GM20000 (cell line): ENCODE data around the gene TTC27.
"Not testable (repeated sequence)": the region's sequence is repeated elsewhere in the genome, so short reads cannot be mapped to it uniquely, and the experiment has no call there.

Experiments
- DNase-seq: peaks from one replicate; pipeline ENCODE4 v3.0.0; 2012; ENCODE audit warnings: low spot score
- TF ChIP-seq, protein P1 (sequence below): IDR thresholded peaks from 2 replicates; pipeline ENCODE4 v1.5.1; 2012; ENCODE audit warnings: mild to moderate bottlenecking, control low read depth; ENCODE audit errors: extremely low read depth, missing control alignments

TTC27 gene

GRCh38 chr2:32622570-32623310, 5.1 kb upstream of the TTC27 start:
- TF ChIP-seq, protein P1, sequence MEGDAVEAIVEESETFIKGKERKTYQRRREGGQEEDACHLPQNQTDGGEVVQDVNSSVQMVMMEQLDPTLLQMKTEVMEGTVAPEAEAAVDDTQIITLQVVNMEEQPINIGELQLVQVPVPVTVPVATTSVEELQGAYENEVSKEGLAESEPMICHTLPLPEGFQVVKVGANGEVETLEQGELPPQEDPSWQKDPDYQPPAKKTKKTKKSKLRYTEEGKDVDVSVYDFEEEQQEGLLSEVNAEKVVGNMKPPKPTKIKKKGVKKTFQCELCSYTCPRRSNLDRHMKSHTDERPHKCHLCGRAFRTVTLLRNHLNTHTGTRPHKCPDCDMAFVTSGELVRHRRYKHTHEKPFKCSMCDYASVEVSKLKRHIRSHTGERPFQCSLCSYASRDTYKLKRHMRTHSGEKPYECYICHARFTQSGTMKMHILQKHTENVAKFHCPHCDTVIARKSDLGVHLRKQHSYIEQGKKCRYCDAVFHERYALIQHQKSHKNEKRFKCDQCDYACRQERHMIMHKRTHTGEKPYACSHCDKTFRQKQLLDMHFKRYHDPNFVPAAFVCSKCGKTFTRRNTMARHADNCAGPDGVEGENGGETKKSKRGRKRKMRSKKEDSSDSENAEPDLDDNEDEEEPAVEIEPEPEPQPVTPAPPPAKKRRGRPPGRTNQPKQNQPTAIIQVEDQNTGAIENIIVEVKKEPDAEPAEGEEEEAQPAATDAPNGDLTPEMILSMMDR: no peak
- DNase-seq: no peak

- TF ChIP-seq, protein P1: no peak
Observed at GRCh38 chr2:32623311-32623706, 4.5 kb upstream of the TTC27 start.

DNA sequence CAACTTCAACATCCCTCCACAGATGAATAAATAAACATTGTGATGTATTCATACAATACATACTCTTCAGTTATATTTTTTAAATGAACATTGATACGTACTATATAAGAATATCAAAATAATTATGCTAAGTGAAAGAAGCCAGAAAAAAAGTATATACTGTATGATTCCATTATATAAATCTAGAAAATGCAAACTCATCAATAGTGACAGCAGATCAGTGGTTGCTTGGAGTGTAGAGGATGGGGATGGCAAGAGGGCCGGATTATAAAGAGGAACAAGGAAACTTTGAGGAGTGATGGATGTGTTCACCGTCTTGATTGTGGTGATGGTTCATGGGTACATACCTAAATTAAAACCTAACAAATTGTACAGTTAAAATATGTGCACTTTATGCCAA, 3.0 kb upstream of the TTC27 start:
- TF ChIP-seq, protein P1: no peak
- DNase-seq: no peak

More at GRCh38 chr2:32623311-32623706, 4.5 kb upstream of the TTC27 start:
- DNase-seq: no peak

- DNase-seq: no peak
- TF ChIP-seq, protein P1: no peak
Observed at GRCh38 chr2:32626639-32627221, 1.1 kb upstream of the TTC27 start.

DNA sequence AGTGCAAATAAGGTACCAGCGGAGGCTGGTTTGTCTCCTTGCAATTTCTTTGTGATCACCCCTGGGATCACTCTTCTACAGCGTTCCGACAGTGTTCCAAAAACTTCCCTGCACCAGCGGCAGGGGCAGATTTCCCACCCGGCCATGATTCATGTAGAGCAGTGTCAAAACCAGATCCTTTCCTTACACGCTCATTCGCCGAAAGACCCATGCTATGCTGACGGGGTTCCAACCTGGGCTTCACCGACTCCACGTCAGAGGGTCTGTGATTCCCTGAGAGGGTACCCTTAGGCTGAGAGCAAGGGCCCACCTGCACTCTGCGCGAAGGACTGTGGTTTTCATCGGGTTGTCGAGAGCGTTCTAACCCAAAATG, 423 bp upstream of the TTC27 start:
- DNase-seq: no peak
- TF ChIP-seq, protein P1: no peak

GRCh38 chr2:32632089-32632488, 4.2 kb downstream of the TTC27 start:
- no peak for DNase-seq
- TF ChIP-seq, protein P1: no peak

GRCh38 chr2:32633040-32633439, 5.2 kb downstream of the TTC27 start:
- TF ChIP-seq, protein P1: no peak
- no peak for DNase-seq

- DNase-seq: not testable (repeated sequence)
Observed at GRCh38 chr2:32638548-32638947, 10.7 kb downstream of the TTC27 start.
